Activated T-cell treated with anti-CD3 and anti-CD28 coated beads, Interleukin-2, amount 50 U/mL, for 1 hour (primary cell): Measurements from ENCODE around the gene GLI2.

Experiments used
- DNase-seq: peaks from one replicate; pipeline ENCODE4 v3.0.0-alpha.2; 2020

GLI2 gene

DNA sequence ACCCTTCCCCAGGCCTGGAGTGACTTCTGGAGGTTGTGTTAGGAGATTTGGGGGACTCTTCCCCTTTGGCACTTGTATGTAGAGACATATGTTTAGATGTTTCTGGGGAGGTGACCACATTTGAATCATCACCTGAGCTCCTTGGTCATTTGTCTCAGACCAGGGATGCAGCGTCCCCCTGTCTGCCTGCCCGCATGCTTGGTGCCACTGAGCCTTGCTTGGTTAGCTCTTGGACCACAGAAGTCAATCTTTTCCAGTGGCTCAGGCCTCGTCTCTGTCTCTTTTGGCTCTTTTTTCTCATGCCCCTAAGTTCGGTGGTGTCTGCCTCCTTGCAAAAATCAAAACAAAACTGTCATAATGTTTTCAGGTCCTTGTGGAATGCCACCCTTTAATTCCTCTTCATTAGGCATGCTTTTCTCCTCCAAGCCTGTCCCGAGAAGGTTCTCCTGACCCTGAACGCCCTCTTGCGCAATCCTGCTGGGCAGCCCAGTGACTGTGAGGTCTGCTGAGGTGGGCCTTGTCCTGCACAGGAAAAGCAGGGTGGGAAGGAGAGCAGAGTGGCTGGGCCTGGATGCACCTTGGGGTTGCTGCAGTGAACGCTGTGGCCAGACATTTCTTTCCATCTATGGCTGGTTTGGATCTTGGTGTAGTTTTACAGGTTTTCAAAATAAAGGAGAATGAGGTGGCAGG lies 24.9 kb downstream of the GLI2 start:
- DNase-seq = no peak

DNA sequence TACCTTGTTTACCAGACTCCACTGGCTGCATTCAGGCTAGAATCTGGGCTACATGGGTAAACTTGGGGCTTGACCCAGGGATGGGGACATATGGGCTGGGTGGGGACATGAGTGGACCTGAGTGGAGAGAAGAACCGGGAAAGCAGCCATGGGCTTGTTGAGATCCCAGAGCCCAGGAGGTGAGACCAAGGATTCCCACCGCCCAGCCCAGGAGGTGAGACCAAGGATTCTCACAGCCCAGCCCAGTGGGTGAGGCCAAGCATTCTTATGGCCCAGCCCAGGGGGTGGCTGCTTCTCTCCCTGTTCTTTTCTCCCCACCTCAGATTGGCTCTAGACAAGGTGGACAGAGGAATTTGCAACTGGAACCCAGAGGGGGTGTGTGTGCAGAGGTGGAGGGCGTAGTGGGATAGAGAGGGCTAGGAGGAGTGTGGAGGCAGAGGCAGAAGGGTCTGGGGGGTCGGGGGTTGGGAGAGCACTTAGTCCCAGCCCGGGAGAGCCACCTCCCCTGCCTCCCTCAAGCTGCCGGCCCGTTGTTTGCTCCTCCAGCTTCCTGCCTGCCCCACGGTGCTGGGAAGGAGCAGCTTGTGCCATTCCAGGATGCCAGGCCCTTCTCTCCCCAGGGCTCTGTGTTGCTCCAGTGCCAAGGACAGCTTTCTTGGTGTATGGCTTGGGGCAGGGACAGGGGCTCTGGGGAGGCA lies 25.6 kb downstream of the GLI2 start:
- DNase-seq = no peak

DNA sequence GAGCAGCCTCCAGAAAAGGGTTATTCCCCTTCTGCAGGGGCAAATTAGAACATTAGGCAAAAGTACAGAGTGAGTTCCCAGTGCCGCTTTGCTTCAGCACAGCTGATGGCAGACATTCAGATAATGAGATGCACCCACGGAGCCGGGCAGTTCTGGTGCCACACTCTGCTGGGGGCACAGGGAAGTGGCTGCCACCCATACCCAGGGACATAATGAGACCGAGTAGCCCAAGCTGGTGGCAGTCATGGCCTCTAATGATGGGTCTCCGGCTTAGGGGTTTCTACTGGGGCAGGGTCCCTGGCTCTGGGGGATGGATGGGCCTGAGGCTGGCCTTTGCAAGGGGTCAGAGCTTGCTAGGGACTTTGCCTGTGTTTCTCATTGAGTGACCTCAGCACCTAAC lies 26.2 kb downstream of the GLI2 start:
- DNase-seq = no peak

DNA sequence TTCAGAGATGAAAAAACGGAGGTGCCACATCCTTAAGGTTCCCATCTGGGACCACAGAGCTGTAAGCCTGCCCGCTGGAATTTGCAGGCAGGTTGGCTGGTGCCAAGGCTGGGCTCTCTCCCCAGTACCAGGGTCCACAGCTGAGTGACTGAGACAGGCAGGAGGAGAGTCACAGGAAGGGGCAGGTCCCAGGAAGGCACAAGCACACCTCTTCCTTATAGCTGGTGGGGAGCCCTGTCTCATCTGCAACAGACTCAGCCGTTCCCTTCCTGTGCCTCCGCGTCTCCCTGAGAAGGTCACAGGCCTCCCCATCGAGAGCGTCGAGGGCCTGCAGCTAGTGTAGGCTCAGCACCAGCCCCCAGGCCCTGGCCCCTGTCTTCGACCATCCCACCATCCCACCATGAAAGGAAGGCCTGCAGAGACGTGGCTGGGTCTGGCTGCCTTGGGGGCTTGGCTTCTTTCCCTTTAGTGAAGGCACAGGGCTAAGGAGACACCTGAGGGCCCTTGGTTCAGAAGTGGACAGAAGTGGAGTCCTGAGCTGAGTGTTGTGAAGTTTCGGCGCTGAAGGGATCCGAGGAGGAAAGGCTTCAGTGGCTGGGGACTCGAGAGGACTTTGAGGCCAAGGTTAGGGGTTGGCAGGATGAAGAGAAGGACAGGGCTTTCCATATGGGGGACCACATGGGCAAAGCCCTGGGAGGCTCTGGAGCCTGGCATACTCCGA lies 26.8 kb downstream of the GLI2 start:
- DNase-seq = no peak

DNA sequence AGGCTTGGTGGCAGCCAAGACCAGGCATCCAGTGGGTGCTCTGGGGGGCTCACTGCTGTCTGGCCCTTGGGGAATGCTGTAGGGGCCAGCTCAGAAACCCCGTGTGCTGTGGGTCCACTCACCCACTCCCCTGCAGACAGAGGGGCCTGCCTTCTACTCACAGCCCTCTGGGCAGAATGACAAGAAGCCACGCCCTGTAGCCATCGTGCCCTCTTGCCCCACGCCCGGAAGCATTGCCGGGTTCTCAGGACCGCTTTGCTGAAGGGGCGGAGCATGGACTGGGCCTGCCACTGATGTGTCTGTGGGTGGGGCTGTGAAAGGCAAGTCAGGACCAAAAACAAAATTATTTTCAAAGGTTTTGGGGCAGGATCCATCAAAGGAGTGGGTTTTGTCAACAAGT lies 27.8 kb downstream of the GLI2 start:
- no peak for DNase-seq

DNA sequence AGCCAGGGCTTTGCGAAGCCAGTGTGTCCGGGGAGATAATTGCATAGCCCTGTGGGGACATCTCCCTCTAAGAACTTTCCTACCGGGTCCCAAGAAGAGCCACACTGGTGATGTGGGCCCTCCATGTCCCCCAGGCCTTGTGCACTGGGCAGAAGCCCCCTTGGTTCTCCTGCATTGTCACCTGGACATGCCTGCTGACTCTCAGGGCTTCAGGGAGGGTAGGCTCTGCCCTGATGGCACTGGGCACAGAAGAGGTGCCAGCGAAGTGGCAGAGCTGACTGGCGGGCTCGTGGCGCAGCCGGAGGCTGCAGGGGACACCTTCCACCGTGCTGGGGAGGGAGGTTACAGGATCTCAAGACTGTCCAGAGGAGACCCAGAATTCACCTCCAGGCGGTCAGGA lies 28.3 kb downstream of the GLI2 start:
- DNase-seq = no peak

DNA sequence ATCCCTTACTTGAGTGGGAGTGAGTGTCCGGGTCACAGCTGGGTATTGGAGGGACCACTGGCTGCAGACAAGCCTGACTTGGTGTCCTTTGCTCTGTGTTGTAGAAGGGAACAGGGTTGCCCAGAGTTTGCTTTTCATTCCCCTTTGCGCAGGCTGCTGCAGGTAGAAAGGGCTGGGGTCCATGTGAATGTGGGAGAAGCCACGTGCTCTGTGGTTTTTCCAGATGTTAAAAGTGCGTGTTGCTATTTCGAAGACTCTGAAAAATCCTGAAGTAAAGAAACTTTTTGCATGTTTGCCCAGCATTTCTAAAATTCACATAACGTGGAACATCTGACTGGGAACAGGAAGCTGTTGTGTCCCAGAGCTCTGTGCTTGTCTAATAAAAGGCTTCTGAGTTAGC lies 28.8 kb downstream of the GLI2 start:
- DNase-seq = no peak

DNA sequence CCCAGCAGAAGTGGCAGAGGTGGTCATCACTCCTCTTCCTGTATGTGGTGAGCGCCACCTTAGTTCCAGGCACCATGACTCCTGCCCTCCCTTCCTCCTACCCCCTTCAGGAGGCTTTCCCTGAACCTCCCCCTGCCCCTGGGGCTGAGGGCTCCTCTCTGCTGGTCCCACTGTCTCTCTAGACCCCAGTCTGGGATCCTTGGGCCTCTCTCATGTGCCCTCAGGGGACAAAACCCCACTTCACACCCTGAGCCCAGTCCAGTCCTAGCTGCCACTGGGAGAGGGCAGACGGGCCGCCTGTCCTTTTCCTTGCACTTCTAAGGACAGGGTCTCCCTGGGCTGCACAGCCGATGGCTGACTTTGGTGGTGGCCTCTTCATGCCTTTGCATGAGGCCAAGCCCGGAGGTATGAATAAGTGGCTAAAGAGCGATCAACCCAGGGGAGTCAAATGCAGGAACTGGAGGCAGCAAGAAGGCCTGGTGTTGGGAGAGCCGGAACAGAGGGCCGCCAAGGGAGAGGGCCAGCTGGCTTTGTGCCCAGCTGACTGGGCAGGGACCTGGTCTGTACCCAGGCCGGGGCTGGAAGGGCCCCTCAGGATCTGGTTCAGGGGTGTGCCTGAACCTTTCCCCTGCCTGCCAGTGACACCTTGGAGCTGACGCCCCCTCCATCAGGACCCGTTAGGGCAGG lies 29.5 kb downstream of the GLI2 start:
- DNase-seq = no peak

DNA sequence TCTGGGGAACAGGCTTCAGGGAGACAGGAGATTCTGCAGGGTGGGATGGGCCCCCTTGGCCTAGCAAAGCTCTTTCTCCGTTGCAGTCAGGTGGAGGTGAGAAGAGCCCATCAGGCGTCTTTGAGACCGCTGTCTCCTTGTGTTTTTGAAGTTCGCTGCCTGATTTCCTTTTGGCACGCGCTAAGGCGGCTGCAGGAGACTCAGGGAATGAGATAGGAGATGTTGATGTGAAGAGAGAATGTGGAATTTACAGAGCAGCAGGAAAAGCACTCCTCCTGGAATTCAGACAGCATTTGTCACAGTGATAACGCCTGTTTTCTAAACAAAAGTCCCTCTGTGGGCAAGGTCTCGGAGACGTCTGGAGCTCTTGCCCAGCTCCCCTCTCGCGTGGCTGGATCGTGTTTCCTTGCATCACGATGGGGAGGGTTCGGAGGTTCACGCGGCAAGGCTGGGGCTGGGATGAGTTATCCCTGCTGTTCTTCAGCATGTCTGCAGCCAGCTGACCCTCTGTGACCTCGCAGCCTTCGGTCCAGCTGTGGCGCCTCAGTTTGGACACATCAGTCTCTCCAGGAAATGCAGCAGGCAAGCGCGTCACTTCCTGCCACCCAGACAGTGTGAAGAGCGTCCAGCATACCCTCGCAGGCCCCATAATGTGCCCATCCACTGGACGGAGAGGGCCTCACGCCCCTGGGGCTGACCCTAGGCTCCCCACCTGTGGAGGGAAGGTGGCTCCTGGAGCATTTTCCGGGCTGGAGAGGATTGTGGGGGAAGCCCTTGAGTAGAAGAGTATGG lies 30.2 kb downstream of the GLI2 start:
- no peak for DNase-seq

DNA sequence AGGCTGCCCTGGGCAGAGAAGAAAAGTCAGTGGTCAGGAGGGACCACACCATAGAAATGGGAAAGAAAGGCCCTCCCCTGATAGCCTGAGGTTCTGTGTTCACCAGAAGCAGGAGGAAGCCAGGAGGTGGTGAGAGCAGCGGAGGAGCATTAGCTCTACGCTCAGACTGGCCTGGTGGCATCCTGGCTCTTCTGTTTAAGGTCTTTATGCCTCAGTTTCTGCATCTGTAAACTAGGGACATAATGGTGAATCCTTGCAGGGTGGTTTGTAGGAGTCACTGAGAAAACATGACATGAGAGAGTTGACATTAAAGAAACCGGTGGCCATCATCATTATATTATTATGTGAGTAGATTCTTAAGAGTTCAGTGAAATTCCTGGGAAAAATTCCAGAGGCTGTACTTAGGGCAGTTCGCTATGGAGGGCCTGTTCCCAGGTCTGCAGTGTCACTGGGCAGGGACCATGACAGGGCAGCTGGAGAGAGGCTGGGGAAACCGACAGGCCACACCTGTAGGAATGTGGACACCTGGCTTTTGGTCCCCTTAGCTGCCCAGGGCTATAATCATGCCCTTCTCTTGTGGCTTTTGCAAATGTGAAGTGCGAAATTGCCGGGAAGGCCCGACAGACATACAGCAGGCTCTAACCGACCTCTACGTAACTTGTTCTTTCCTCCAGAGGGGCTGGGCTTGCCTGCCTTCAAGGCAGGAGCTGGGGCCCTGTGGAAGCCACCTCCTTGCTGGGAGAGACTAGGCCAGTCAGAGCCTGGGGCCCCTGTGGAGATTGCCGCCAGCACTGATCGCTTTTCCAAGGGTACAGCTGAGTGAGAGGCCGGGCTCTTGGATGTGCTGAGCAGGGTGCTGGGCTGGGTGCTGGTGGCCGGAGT lies 31.0 kb downstream of the GLI2 start:
- no peak for DNase-seq

DNA sequence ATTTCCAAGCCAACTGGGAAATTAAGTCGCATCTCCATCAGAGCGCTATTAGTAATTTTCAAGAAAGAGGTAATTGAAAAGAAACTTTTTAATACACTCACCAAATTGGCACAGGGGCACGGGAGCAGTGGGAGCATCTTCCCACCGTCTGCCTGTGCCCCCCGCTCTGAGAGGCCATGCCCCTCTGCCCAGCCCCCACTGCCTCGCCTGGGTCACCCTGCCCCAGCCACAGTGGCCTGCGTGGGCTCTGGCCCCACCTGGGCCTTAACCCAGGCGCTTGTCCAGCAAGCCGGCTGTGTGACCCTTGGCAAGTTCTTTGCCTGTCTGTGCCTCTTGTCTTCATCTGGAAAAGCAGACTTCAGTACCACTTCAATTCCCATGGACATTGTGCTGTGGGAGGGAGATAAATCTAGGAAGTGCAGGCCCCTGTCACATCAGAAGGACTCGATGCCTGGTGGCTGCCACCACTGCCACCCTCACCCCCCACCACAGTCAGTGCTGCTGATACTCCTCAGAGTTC lies 31.9 kb downstream of the GLI2 start:
- DNase-seq = no peak

DNA sequence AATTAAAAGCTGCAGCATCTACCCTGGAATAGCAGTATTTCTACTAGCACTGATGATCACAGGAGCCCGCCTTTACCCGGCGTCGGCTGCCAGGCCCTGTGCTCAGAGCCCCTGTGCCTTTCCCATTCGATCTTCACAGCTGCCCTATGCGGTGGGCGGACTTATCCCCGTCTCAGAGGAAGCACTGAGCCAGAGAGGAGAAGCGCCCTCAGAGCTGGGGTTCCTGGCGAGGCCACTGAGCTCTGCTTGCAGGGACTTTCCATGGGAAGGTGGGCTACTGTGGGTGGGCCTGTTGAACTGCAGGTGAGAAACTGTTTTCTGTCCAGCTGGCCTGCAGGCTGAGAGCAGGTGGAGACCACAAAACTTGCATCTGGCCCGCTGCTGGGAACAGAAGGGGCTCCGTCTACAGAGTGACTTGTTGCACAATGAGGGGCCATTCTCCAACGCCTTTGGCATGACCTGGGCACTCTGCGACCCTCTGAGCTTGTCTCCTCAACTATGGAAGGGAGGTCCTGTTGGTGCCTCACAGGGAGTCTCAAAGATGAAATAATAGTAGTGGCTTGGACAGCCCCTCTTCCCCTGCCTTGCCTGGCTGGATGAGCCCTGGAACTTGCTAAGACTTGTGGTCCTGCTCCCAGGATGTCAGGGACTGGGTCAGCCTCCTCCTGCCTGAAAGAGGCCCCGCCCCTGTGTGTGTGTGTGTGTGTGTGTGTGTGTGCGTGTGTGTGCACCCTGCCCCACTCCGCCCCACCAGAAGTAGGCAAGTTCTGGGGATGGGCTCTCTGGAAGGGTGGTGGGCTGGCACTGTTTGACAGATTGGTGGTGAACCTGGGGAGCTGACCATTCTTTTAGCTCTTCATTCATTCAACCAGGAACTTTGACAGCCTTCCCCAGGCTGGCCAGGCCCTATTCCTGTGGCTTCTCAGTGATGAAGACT lies 32.7 kb downstream of the GLI2 start:
- no peak for DNase-seq

DNA sequence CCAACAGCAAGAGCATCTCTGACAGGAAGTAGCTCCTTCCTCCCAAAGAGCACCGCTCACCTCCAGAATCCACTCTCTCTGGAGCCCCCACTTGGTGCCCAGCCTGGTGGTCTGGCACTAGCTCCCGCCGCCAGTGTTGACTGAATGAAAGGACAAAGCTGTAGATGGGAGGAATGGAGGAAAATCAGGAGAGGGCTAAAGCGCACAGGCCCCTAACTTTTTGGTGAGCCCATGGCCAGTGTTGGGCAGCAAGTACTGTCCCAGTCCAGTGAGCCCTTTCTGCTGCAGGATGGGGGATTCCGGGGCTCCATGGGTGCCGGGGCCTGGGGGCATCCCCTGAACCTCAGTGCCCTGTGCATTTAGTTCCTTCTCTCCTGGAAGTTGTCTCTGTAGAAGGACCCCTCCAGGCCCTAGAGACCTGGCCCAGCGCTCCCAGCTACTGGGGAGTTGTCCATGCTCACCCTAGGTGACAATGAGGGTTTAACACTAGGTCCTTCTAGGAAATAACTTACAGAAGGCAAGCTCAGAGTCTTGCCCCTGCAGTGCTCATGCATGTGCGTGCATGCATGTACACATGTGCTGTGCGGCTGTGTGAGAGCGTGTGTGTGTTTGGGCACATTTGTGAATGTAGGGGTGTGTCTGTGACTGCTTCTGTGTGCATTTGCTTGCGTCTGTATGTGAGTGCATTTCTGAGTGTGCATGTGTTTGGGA lies 33.6 kb downstream of the GLI2 start:
- no peak for DNase-seq

DNA sequence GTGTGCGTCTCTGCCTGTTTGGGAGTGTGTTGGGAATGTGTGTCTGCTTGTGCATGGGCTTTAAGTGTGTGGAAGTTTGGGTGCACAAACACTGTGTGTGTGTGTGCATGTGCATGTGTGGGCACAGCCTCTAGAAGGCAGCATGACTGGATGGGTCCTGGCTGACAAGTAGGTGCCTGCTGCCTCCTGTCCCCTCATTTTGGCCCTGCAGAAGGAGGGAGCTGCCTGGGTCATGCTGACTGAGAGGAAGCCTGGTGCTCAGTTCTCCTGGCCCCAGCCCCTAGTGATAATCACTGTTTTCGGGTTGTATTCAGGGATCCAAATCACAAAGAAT lies 34.1 kb downstream of the GLI2 start:
- no peak for DNase-seq

DNA sequence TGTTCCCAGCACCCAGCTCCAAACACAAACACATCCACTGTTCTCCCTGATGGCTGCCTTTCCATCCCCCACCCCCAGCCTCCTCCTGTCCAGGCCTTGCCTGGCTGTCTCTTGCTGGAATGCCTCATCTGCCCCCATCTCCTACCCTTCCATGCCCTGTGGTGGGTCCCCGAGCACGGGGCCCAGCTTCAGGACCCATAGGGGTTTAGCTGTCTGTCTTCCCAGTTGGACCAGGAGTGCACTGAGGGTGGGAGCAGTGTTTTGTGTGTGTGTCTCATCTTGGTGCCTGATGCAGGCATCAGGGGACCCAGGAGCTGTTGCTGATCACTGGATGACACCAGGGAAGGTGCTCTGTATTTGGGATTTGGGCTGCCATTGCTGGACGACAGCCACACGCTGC lies 34.5 kb downstream of the GLI2 start:
- DNase-seq = no peak

DNA sequence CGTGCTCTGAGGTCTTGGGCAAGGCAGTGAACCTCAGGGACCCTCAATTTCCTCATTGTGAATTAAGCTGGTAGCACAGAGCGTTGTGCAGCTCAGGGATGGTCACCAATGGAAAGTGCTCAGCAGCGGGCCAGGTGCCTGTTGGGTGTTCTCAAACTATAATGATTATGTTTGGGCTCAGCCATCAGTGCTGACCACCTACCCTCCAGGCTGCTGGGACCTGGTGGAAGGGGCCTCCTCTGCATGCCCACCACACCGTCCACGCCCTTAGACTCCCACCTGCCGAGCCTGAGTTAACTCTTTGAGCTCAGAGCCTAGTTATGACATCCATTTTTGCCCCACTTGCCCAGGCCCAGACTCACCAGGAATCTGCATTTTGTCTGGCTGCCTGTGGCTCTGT lies 35.0 kb downstream of the GLI2 start:
- DNase-seq = no peak

DNA sequence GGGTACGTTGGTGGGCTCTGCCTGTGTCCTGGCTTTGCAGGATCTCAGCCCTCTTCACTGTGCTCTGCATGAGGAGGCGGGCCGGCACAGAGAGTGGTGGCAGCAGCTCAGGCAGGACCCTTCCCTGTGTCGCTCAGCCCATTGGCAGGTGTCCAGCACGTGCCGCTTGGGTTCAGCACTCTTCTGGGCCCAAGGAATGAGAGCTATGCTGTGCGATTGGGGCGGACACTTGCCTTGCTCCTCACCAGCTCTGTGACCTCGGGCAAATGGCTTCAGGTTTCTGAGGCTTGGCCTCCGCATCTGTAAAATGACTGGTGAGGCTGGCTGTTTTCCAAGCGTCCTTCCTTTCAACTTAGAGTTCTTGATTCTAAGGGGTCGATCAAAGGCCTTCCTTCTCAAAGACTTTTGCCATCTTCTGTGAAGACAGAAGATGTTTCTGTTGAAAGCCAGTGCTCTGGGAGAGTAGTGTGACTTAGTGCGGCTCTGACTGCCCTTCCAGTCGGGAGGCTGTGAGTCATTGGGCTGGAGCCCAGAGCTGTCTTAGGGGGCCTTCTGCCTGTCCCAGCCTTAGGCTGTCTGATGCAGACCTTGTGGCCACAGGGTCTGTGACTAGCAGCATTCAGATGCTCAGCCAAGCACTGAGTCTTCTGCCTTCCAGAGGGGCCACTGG lies 35.6 kb downstream of the GLI2 start:
- DNase-seq = no peak

DNA sequence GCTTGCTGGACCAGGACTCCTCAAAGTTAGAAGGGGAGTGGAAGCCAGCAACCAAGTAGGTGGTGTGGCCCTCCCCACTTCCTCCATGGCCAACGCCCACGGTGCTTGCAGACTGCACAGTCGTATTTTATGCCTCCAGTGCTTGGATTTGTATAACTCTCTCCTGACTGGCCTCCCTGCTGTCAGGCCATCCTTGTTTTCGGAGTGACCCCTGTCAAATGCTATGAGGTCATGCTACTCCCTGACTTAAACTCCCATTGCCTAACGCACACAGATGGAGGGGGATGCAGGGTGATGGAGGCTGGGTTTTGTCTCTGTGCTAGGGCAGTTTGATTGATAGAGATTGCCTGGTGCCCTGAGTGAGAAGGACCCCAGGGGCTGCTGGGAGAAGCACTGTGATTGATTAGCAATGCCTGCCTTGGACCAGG lies 36.1 kb downstream of the GLI2 start:
- DNase-seq = no peak

DNA sequence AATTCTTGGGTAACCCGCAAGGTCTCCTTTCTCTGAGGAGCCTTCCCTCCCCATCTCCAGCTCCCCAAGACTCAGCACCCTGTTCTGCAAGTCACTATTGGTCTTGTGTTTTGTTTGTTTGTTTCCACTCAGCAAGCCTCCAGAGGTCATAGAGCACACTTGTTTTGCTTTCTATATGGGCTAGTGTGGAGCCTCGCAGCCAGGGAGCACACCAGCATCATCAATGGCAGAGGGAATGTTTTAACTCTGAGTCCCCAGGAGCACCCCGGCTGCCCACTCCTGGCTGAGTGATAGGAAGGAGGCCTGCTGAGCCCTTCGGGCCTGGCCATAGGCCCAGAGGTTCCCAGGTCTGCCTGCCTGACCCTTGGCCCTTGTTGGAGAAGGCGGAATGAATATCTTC lies 36.6 kb downstream of the GLI2 start:
- no peak for DNase-seq
